HG03095 (cell line): Measurements from ENCODE around the gene PAAF1.

Experiments used
- ATAC-seq: cut with Tn5 transposase; IDR thresholded peaks from one replicate; pipeline ENCODE4 v1.9.1; 2021; ENCODE audit warnings: moderate library complexity; ENCODE audit not compliant: unreplicated experiment

Gene PAAF1

GRCh38 chr11:73944085-73944484 lies 67.3 kb downstream of the PAAF1 start:
- ATAC-seq: no peak

DNA sequence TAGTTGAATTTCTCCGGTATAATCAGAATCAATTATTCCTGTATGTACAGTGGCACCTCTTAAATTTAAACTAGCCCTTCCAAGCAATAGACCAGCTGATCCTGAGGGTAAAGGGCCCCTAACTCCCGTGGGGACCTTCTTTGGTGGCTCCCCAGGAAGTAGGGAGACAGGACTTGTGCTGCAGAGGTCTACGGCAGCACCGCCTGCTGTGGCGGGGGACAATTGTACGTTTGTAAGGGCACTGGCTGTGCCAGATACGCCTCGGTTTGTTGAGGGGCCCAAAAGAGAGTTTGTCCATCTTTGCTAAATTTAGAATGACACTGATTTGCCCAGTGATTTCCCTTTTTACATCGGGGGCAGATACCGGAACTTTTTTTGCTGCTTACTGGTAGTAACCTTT lies 68.1 kb downstream of the PAAF1 start:
- no peak for ATAC-seq

DNA sequence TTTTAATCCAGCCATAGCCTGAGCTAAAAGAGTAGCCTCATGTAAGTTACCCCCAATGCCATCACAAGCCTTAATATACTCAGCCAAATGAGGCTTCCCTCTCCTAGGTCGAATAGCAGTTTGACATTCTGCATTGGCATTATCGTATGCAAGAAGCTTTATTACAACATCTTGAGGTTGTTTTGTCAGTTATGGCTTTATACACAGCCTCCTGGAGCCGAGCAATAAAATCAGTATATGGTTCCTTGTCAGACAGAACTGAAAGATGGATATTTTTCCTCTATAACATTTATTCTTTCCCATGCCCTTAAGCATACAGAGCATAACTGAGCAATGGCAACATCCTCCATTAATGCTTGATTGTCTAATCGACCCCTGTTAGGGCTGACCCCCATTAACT lies 68.6 kb downstream of the PAAF1 start:
- no peak for ATAC-seq

- no peak for ATAC-seq
Measured at GRCh38 chr11:73946798-73947458, 70.1 kb downstream of the PAAF1 start.

- ATAC-seq: no peak
Measured at GRCh38 chr11:73949246-73949645, 72.4 kb downstream of the PAAF1 start.

DNA sequence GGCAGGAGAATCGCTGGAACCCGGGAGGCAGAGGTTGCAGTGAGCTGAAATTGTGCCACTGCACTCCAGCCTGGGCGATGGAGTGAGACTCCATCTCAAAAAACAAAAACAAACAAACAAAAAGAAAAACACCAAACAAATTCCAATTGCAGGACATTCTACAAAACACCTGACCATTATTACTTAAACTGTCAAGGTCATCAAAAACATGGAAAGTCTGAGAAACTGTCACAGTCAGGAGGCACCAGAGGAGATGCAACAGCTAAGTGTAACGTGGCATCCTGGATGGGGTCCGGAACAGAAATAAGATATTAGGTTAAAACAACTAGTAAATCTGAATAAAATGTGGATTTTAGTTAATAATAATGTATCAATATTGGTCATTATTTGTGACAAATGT lies 73.1 kb downstream of the PAAF1 start:
- no peak for ATAC-seq

DNA sequence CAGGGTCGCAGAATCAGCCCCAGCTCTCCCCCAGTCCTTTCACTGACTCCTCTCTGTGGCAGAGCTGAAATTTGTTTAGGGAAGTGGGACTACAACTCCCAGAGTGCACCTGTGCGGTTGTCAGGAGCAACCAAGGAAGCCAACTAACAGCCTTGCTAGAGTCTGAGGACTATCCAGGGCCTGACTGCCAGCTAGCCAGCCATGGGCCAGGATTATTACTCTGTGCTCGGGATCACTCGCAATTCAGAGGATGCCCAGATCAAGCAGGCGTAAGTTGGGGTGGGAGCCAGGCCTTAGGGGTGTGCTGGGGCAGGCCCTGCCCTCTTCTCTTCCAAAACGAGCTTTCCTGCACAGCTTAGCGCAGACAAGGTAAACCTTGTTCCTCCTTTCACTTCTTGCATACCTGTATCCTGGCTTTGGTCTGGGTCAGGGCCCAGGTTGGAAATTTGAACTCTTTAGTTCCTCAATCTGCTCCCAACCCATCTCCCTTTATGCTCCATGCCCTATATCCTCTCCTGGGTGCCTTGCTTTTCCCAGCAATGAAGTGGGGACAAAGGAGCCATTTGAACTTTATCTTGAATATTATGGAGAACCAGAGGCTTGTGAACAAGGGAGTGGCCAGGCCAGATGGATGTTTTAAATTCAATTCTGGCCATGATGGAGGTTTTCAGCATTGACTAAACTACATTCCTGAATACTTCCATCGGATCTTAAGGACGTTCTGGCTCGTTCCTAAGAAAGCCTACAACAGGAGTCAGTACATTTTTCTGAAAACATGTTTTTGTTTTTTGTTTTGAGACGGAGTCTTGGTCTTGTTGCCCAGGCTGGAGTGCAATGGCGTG lies 74.3 kb downstream of the PAAF1 start, which contains the start of gene DNAJB13:
DNAJB13 (plus strand) TSS at position 158 of the 842 bp plus-strand sequence; CDS start at position 202, 44 bp downstream.
- ATAC-seq: peak; percentile 95

GRCh38 chr11:73951797-73952196 lies 75.0 kb downstream of the PAAF1 start:
- no peak for ATAC-seq

- ATAC-seq: no peak
Measured at GRCh38 chr11:73956876-73957653, 80.3 kb downstream of the PAAF1 start.

DNA sequence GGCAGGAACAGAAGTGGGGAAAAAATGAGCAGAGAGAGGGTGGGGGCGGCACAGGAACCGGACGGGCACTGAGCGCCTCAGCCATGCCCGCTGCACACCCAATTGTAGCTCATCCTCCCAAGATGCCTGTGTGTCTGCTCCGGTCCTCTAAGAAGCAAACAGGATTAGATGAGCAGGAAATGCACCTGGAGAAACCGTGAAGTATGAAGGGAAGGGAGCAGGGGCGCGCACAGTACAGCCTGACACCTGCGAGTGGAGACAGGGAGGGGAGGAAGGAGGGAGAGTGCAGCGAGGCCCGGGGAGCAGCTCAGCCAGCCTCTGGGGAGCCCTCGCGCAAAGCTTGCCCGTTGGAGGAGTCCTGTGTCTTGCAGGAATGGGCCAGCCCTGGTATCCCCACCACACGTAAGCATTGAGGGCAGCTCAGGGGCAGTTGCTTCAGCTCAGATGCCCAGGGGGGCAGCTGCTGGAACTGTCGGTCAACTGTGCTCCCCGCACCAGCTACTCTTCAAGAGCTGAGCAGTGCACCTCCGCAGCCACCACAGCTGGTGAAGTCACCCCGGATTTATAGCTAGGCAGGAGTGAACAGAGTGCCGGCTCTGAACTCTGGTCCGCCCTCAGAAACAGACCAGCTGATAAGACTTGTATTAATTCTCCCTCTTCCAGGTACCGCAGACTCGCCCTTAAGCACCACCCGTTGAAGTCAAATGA lies 81.0 kb downstream of the PAAF1 start:
- ATAC-seq: no peak

DNA sequence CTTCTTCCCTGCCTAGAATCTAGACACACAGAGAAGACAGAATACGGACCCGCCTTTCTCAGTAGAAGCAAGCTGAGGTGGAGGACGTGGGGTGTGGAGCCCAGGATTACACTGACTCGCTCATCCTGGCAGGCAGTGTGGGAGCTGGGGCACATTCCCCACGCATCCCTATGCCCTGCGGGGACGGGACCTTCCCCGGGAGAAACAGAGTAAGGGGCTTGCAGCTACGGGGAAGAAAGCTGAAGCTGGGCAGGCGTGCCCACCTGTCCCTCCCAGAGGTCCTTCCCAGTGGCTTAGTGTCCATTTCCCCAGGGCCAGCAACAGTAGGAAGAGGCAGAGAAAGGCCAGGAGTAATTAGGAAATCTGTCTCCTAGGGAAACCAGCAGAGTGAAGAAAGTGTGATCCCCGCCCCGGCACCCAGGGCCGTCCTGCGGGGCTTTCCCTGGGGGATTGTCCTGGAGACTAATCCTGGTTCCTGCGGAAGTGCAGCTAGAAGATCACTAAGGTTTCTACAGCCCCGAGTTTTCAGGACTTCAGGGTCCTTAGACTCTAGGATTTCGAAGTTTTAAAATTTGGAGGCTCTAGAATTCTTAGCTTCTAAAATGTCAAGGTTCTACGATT lies 81.8 kb downstream of the PAAF1 start:
- no peak for ATAC-seq

GRCh38 chr11:73961321-73961720 lies 84.5 kb downstream of the PAAF1 start:
- no peak for ATAC-seq

DNA sequence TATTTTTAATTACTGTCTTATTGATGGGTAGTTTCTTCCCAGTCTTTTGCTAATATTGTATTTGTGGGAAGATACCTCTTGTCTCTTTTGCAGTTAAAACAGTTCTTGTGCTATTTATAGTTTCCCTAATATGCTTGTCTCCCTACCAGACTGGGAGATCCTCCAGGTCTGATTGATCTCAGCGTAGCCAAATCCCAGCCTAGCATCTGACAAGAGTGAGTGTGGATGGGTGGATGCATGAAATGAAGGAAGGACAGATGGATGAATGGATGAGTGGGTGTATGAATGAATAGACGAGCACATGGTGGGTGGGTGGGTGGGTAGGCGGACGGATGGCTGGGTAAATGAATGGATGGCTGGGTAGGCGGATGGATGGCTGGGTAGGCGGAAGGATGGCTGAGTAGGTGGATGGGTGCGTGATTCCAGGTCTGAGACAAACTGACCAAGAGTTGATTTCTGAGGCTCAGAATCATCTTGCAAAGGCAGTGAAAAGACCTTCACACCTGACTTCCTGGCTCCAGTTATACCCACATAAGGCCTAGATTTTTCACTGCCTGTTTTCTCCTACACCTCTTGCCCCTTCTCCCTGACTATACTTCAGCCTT lies 85.4 kb downstream of the PAAF1 start:
- ATAC-seq: no peak

DNA sequence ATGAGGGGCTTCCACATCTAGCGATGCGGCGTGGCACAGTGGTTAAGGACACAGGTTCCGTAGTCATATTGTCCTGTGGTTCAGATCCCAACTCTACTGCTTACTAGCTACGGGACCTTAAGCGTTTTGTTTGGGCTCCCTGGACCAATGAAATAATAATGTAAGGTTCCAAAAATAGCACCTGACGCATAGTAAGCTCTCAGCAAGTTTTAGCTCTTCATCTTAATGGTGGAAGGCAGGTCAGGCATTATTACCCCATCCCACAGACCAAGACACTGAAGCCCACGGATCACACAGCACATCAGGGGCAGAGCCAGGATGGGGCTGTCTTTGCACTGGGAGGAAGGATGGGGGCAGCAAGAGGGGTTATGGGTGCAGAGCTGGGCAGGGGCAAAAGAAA lies 87.1 kb downstream of the PAAF1 start:
- no peak for ATAC-seq

DNA sequence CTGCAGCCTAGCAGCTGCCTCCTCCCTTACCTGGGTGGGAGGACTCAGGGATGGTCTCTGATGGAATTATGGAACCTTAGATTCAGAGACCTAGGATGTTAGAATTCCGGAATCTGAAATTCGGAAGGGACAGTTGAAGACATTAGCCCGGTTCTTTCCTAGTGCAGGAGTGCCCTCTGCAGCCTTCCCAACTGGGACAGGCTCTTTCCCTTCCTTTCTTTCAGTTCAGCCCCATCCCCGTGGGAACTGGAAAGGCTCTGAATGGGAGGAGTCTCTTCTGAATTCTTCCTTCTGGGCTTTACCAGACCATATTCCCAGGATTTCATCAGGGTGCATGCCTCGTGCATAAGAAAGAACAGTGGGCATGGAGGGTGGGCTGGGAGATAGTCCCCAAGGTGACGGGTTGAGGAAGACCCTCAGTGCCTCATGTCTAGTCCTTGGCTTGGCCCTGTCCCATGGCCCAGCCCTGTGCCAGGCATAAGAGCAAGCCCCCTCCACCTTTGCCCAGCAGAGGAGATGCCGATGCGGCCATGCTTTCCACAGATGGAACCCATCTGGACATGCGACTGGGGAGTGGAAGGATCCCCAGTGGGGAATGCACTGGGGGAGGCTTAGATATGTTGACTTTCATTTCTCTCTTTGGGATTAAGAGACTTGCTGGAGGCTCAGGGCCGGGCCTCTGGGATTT lies 88.4 kb downstream of the PAAF1 start:
- no peak for ATAC-seq

DNA sequence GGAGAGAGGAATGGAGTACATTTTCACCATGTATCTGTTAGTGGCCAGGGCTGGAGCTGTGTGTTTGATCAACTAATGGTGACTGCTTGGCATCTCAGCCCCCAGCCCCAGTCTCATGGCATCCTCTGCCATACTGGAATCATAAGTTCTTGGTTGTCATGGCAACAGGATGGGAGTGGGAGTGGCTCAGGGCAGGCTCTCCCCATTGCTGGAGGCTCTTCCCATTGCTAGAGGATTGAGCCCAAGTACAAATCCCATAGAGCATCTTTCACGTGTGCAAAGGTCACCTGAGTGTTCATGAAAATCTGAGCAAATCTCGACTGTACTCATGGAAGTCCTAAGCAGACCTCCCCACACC lies 88.9 kb downstream of the PAAF1 start:
- ATAC-seq: no peak

DNA sequence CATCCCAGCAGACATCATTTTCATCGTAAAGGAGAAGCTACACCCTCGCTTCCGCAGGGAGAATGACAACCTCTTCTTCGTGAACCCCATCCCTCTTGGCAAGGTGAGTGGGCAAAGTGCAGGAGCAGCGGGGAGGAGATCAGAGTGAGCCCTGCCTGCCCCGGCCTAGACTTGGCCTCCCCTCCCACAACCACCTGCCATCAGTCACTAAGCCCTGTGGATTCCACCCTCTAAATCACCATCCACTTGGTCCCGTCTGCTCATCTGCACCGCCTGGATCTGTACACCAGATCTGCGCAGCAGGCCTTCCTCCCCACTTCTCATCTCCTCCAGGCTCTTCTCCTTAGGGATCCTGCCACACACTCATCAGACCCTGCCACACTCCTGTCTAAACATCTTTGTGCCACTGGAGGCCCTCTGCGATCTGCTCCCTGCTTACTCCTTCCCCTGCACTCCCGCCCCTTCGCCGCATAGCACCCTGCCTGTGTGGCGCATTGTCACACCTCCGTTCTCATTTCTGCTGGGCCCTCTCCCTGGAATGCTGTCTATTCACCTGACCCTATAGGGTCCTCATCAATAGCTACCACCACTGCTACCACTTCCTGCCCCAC lies 91.7 kb downstream of the PAAF1 start:
- ATAC-seq: no peak

DNA sequence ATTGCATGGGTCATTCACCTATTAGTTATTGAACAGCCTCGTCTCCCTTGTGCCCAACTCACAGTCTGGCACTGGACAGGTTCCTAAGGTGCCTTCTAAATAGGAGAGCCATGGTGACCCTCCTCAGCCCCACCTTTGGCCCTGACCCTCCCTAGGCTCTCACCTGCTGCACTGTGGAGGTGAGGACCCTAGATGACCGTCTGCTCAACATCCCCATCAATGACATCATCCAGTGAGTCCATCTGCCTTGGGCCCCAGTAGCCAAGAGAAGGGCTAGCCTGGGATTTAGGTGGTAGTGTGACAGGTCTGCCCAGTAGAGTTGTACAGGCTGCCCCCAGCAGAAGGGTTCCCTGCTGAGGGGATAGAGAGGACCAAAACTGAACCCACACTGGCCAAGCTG lies 92.3 kb downstream of the PAAF1 start:
- ATAC-seq: no peak
